HTERT RPE-1 (cell line): Measurements from ENCODE around the gene MYO15A.
"Not testable (repeated sequence)": the region's sequence is repeated elsewhere in the genome, so short reads cannot be mapped to it uniquely, and the experiment has no call there.

Experiments used
- in situ Hi-C: fragments of 300-500 bp; cut with MboI; formaldehyde crosslinking; loops from 4 replicates; pipeline ENCODE4 v1.14.3; 2020; ENCODE audit warnings: low sequenced_read_pairs

The MYO15A gene

GRCh38 chr17:18203308-18203707 lies 94.8 kb downstream of the MYO15A start:
- in situ Hi-C loops: no loop called here

- in situ Hi-C loops: no loop called here
Measured at GRCh38 chr17:18205861-18206260, 97.3 kb downstream of the MYO15A start.

GRCh38 chr17:18206962-18207361 lies 98.4 kb downstream of the MYO15A start:
- in situ Hi-C loops: no loop called here

GRCh38 chr17:18208092-18208491 lies 99.5 kb downstream of the MYO15A start:
- in situ Hi-C loops: no loop called here

- in situ Hi-C loops: no loop called here
Measured at GRCh38 chr17:18213666-18214270, 105.2 kb downstream of the MYO15A start.

- in situ Hi-C loops: not testable (repeated sequence)
Measured at GRCh38 chr17:18216906-18217305, 108.3 kb downstream of the MYO15A start.

GRCh38 chr17:18217412-18218015 lies 109.0 kb downstream of the MYO15A start:
- in situ Hi-C loops: no loop called here

GRCh38 chr17:18218756-18219415 lies 110.3 kb downstream of the MYO15A start:
- in situ Hi-C loops: no loop called here

GRCh38 chr17:18224053-18224386 lies 115.5 kb downstream of the MYO15A start:
- in situ Hi-C loops: no loop called here

- in situ Hi-C loops: no loop called here
Measured at GRCh38 chr17:18224387-18225120, 116.0 kb downstream of the MYO15A start.

- in situ Hi-C loops: no loop called here
Measured at GRCh38 chr17:18225121-18225641, 116.6 kb downstream of the MYO15A start, which contains the start of gene LLGL1. Gene LLGL1 (plus strand): TSS chr17:18225635. CDS start chr17:18225683, 48 bp downstream.

GRCh38 chr17:18225642-18226283 lies 117.2 kb downstream of the MYO15A start:
- in situ Hi-C loops: no loop called here

- in situ Hi-C loops: no loop called here
Measured at GRCh38 chr17:18226284-18226945, 117.9 kb downstream of the MYO15A start.

- in situ Hi-C loops: no loop called here
Measured at GRCh38 chr17:18227635-18228034, 119.1 kb downstream of the MYO15A start.

- in situ Hi-C loops: no loop called here
Measured at GRCh38 chr17:18228176-18228682, 119.7 kb downstream of the MYO15A start.

GRCh38 chr17:18229254-18229653 lies 120.7 kb downstream of the MYO15A start:
- in situ Hi-C loops: no loop called here
